GM12878 (cell line): ENCODE results near the gene GXYLT1. TPM values are rescaled to one million over a fixed set of nuclear protein-coding genes. Genes with fewer than 3 reads are reported as not detected.
A peak's percentile ranks its signal among the peaks of the same experiment; 100 is the strongest.

Experiments
- BCL11A ChIP-seq: IDR thresholded peaks from 2 replicates; pipeline ENCODE4 v1.6.1; 2011; ENCODE audit warnings: low read depth, low read length
- CHD4 ChIP-seq: fragments of 200-600 bp; sonication (generic); IDR thresholded peaks from 2 replicates; pipeline ENCODE4 v1.6.1; 2016; ENCODE audit warnings: mild to moderate bottlenecking
- EGR1 ChIP-seq, 2 experiments: IDR thresholded peaks; 1 replicate in 1 of 2; 2 replicates in 1 of 2; pipeline ENCODE4 v1.6.1; 2011 to 2012; ENCODE audit warnings: low read depth in 2 of 2, low read length in 2 of 2, borderline replicate concordance in 1 of 2, mild to moderate bottlenecking in 1 of 2, moderate library complexity in 1 of 2
- EP300 ChIP-seq, 2 experiments: fragments of 150-350 bp in 1 of 2; IDR thresholded peaks; 2 replicates each; pipeline ENCODE4 v1.6.1; 2011 to 2012; ENCODE audit warnings: low read depth in 2 of 2, low read length in 2 of 2, borderline replicate concordance in 1 of 2, improper control_type of control experiment in 1 of 2, inconsistent platforms in 1 of 2; ENCODE audit not compliant: control insufficient read depth in 1 of 2
- IRF5 ChIP-seq: fragments of 450-650 bp; IDR thresholded peaks from 2 replicates; pipeline ENCODE4 v1.6.1; 2017; ENCODE audit warnings: borderline replicate concordance
- LARP7 ChIP-seq: fragments of 450-650 bp; IDR thresholded peaks from 2 replicates; pipeline ENCODE4 v1.6.1; 2017; ENCODE audit warnings: mild to moderate bottlenecking
- MYC ChIP-seq: IDR thresholded peaks from 2 replicates; pipeline ENCODE4 v1.6.1; 2011; ENCODE audit warnings: mild to moderate bottlenecking, low read length, moderate library complexity, inconsistent platforms; ENCODE audit not compliant: insufficient read depth, insufficient replicate concordance, insufficient read length, severe bottlenecking
- NR2C2 ChIP-seq: IDR thresholded peaks from 2 replicates; pipeline ENCODE4 v1.6.1; 2011; ENCODE audit warnings: borderline replicate concordance, low read depth; ENCODE audit not compliant: control insufficient read depth, insufficient read length
- PRDM15 ChIP-seq: fragments of 450-650 bp; formaldehyde crosslinking; IDR thresholded peaks from 2 replicates; pipeline ENCODE4 v1.4.0; 2020; ENCODE audit warnings: mild to moderate bottlenecking, moderate library complexity
- SP1 ChIP-seq: IDR thresholded peaks from one replicate; pipeline ENCODE4 v1.6.1; 2011; ENCODE audit warnings: low read depth, low read length
- SPI1 ChIP-seq: IDR thresholded peaks from 2 replicates; pipeline ENCODE4 v1.6.1; 2011; ENCODE audit warnings: low read depth, mild to moderate bottlenecking, low read length, moderate library complexity, borderline replicate concordance; ENCODE audit not compliant: insufficient read depth
- SUZ12 ChIP-seq: fragments of 200-600 bp; sonication (generic); IDR thresholded peaks from one replicate; pipeline ENCODE4 v1.6.1; 2018; ENCODE audit warnings: antibody characterized with exemption, mild to moderate bottlenecking; ENCODE audit not compliant: unreplicated experiment
- USF2 ChIP-seq: IDR thresholded peaks from 2 replicates; pipeline ENCODE4 v1.6.1; 2011; ENCODE audit warnings: low read depth, low read length, improper control_type of control experiment, borderline replicate concordance
- WRNIP1 ChIP-seq: IDR thresholded peaks from 2 replicates; pipeline ENCODE4 v1.6.1; 2011; ENCODE audit warnings: low read depth, low read length, improper control_type of control experiment, borderline replicate concordance
- ZNF622 ChIP-seq: fragments of 450-650 bp; IDR thresholded peaks from 2 replicates; pipeline ENCODE4 v1.6.1; 2017; ENCODE audit warnings: mild to moderate bottlenecking, inconsistent platforms
- polyA plus RNA-seq, 11 experiments: library from polyadenylated mRNA; depleted of rRNA in 4 of 11; unstranded in 6 of 11; stranded (reverse) in 5 of 11; fragments of >200 nt; fragmentation: Nextera tagmentation in 4 of 11; fragmentation: Illumina TruSeq in 1 of 11; extraction: Ambion mirVana in 4 of 11; extraction: Trizol in 1 of 11; gene quantifications; 1 replicate in 1 of 11; 2 replicates in 10 of 11; pipeline versions ENCODE4 v1.2.1 to v1.2.3, GENCODE V29; 2011 to 2016; ENCODE audit warnings: inconsistent platforms in 2 of 11, missing spikeins in 2 of 11, low read depth in 1 of 11
- total RNA-seq, 4 experiments: library from RNA; depleted of rRNA in 3 of 4; stranded (reverse); fragments of >200 nt in 3 of 4; fragmentation: Illumina TruSeq in 1 of 4; extraction: Trizol in 1 of 4; gene quantifications; 2 replicates each; pipeline versions ENCODE4 v1.2.1 to v1.2.3, GENCODE V29; 2013 to 2021
- TF ChIP-seq, protein P1 (sequence below): fragments of 450-650 bp; IDR thresholded peaks from 2 replicates; pipeline ENCODE4 v1.6.1; 2017; ENCODE audit warnings: low read depth, mild to moderate bottlenecking, moderate library complexity
- TF ChIP-seq, protein P2 (sequence below): fragments of 450-650 bp; IDR thresholded peaks from 2 replicates; pipeline ENCODE4 v1.6.1; 2017; ENCODE audit warnings: mild to moderate bottlenecking
- TF ChIP-seq, protein P3 (sequence below): IDR thresholded peaks from 2 replicates; pipeline ENCODE4 v1.6.1; 2012; ENCODE audit warnings: low read depth, low read length, improper control_type of control experiment

The GXYLT1 gene
- total and polyA plus RNA-seq, 10 of the 15 experiments (the other 5 are each of a cell fraction or from before 2014, with no cell fraction given), result 2.3 to 14.9 (median 8.9) TPM

DNA sequence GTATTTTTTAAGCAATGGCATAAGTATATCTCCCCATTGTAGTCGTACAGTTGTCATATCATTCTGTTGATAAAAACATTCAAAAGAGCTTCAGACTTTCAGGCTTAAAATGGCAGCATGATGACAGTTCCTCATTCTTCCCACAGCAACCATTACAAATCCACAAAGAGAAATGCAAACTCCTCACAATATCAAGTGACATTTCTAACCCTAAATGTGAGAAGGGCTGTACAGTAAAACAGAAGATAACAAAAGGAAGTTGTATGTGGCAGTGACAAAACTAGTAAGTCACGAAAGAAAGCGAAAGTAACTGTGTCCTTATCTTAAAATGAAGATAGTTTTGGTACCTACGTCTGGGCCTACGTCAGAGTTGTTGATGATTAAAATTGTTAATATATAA, 46.7 kb downstream of the GXYLT1 start (continued):
- TF ChIP-seq SUZ12 (no peak), PRDM15 (CRISPR knock-in tag) (no peak), SPI1 (peak; percentile 73), BCL11A (no peak), ZNF622 (no peak), MYC (no peak), CHD4 (no peak), NR2C2 (no peak), EGR1 (IDR thresholded peaks at IDR 0.05; ENCODE audit: borderline replicate concordance in 1 of 2, low read depth in 2 of 2, low read length in 2 of 2) (no peak), WRNIP1 (no peak), SP1 (no peak), USF2 (no peak), LARP7 (no peak), IRF5 (no peak), EP300 (IDR thresholded peaks at IDR 0.05; ENCODE audit: borderline replicate concordance in 1 of 2, control insufficient read depth in 1 of 2, low read depth in 2 of 2, low read length in 2 of 2) (peak in 1 of 2 experiments; percentile 40; a peak in 1 of 4 replicates)
- TF ChIP-seq, protein P1, sequence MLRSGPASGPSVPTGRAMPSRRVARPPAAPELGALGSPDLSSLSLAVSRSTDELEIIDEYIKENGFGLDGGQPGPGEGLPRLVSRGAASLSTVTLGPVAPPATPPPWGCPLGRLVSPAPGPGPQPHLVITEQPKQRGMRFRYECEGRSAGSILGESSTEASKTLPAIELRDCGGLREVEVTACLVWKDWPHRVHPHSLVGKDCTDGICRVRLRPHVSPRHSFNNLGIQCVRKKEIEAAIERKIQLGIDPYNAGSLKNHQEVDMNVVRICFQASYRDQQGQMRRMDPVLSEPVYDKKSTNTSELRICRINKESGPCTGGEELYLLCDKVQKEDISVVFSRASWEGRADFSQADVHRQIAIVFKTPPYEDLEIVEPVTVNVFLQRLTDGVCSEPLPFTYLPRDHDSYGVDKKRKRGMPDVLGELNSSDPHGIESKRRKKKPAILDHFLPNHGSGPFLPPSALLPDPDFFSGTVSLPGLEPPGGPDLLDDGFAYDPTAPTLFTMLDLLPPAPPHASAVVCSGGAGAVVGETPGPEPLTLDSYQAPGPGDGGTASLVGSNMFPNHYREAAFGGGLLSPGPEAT, result peak; percentile 68
- TF ChIP-seq, protein P2, sequence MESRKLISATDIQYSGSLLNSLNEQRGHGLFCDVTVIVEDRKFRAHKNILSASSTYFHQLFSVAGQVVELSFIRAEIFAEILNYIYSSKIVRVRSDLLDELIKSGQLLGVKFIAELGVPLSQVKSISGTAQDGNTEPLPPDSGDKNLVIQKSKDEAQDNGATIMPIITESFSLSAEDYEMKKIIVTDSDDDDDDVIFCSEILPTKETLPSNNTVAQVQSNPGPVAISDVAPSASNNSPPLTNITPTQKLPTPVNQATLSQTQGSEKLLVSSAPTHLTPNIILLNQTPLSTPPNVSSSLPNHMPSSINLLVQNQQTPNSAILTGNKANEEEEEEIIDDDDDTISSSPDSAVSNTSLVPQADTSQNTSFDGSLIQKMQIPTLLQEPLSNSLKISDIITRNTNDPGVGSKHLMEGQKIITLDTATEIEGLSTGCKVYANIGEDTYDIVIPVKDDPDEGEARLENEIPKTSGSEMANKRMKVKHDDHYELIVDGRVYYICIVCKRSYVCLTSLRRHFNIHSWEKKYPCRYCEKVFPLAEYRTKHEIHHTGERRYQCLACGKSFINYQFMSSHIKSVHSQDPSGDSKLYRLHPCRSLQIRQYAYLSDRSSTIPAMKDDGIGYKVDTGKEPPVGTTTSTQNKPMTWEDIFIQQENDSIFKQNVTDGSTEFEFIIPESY, result no peak
- TF ChIP-seq, protein P3, sequence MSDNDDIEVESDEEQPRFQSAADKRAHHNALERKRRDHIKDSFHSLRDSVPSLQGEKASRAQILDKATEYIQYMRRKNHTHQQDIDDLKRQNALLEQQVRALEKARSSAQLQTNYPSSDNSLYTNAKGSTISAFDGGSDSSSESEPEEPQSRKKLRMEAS, result no peak
